HG02759 (cell line): Measurements from ENCODE around the gene IL17RB.

ENCODE experiments used
- ATAC-seq: cut with Tn5 transposase; IDR thresholded peaks from one replicate; pipeline ENCODE4 v1.9.1; 2021; ENCODE audit warnings: mild to moderate bottlenecking, moderate library complexity; ENCODE audit not compliant: unreplicated experiment

The IL17RB gene

GRCh38 chr3:53828581-53828980 lies 17.8 kb upstream of the IL17RB start:
- no peak for ATAC-seq

DNA sequence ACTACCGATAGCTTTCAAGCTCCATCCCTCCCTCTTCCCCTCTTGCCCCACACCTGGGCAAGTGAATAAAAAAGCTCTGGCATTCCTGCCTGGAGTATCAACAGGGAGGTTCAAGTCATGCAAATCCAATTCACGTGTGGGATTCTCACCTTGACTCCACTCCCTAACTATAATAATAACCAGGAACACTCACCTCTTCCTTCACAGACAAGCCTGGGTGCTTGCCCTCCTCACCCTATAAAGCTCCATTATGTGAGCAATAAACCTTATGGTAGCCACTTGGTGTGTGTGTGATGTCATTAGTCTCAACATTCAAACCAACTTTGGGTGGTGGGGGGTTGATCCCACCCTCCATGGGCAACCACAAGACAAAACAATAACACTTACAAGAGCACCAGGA lies 16.8 kb upstream of the IL17RB start:
- no peak for ATAC-seq

DNA sequence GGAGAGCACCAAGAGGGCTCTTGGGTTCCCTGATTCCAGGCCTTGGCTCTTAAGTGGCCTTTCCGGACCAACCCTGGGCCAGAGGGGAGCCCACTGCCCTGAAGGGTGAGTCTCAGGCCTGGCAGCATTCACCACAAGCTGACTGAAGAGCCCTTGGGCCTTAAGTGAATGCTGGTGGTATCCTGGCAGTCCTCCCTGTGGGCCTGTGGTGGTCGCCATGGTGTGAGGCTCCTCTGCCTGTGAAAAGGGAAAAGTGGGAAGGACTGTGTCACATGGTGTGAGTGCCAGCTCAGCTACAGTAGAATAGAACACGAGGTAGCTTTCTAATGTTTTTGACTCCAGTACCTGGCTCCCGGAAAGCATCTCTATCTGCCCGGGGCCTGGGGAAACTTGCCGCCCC lies 15.4 kb upstream of the IL17RB start:
- ATAC-seq: no peak

DNA sequence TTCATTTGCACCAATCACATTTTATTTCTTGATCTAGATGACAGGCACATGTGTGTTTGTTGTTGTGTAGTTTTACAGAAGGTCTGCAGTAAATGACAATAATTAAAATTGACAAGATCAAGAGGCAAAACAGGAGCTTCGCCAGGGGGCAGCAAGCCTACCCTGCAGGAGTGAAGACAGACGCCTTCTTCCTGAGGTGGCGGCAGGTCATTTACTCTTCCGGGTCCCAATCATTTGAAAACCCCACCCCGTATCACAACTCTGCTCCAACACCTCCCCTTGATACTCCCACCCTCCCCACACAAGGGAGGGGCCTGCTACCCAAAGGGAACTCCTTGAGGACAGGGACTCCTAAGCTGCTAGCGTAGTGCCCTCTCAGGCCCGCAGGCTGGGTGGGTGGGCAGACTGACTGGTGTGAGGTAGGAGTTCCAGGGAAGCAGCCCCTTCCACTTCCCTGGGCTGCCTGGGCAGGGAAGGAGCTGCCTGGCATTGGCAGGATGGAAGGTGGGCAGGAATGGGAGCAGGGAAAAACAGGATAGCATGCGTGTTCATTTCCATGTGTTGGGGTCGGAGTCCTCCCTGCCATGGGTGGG lies 13.2 kb upstream of the IL17RB start:
- no peak for ATAC-seq

DNA sequence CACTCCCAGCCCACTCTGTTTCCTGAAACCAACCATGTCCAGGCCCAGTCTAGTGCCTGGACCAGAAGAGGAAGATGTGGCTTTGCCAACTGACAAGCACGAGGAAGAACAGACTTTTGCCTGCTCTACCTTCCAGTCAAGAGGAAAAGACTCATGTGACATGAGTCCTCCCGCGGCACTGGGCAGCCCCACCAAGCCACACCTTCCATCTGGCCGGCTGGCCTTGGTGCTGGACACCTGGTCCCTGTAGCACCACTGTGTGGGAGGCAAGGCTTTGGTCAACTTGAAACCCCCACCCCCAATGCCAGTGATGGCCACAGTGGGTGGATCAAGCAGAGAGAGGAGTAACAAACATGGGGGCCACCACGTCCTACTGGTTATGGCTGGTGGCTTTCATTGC lies 12.7 kb upstream of the IL17RB start:
- ATAC-seq: no peak

DNA sequence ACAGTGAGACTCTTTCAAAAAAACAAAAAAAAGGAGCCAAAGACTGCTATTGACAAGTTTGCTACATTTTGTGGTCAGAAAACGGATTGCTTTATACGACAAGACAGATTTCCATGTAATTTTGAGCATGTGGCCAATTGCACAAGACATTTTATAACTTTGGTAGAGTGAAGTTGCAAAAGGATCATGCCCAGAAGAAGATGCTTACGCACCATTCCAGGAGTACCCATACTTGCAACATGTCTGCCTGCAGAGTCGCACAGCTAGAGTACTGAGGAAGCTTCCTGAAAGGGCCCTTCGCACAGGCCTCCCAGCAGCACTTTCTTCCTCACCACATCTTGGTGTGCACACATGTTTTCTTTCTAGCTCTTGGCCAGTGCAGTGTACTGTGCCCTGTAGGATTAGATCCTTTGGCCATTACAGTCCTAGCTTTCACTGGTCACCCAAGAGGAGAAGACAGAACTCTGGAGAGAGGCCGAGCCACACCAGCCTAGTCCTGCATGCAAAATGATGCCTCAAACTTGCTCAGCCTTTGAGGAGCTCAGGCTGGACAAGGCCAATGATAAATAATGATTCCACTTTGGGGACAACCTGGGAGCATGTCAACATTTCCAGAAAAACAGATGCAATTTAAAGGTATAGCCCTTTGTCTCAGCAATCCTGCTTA lies 11.8 kb upstream of the IL17RB start:
- no peak for ATAC-seq

- ATAC-seq: no peak
These were observed 11.1 kb upstream of the IL17RB start for GRCh38 chr3:53835257-53835656.

DNA sequence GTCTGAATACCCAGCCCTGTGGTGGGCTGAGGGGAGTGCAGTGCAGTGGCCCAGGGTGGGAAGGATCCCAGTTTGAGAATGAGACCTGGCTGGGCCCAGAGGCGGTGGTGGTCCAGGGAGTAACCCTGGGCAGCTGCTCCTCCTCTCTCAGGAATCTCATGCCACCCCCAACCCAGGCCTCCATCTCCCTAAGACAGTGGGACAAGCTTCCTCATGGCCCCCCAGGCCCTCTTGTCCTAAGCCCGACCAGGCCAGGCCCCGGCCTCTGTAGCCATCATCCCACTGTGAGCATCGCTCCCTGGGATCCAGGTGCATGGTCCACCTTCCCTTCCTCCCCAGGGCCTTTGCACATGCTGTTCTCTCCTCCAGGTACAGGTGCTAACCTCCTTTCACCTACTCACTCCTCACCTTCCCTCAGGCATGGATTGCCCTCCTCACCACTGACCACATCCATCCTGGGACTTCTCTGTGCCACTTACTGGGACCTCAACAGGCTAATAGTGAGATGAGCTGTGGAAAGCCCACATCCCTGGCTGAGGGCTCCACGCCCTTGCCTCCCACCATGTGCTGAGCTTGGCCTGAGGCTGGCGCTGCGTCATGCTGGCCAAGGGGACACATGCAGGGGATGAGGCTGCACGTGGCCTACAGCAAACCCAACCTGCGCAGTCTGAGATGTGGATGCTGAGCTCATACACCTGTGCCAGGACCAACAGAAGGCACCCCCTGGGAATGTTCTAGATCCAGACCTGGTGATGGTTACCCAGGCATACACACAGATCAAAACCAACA lies 10.1 kb upstream of the IL17RB start:
- ATAC-seq: no peak

GRCh38 chr3:53837331-53837730 lies 9.0 kb upstream of the IL17RB start:
- ATAC-seq: no peak

GRCh38 chr3:53841296-53841695 lies 5.1 kb upstream of the IL17RB start:
- no peak for ATAC-seq

GRCh38 chr3:53842436-53843194 lies 3.8 kb upstream of the IL17RB start:
- ATAC-seq: no peak

GRCh38 chr3:53843195-53844177 lies 2.9 kb upstream of the IL17RB start:
- peak; percentile 46 for ATAC-seq

- ATAC-seq: no peak
These were observed 1.9 kb upstream of the IL17RB start for GRCh38 chr3:53844262-53845102.

DNA sequence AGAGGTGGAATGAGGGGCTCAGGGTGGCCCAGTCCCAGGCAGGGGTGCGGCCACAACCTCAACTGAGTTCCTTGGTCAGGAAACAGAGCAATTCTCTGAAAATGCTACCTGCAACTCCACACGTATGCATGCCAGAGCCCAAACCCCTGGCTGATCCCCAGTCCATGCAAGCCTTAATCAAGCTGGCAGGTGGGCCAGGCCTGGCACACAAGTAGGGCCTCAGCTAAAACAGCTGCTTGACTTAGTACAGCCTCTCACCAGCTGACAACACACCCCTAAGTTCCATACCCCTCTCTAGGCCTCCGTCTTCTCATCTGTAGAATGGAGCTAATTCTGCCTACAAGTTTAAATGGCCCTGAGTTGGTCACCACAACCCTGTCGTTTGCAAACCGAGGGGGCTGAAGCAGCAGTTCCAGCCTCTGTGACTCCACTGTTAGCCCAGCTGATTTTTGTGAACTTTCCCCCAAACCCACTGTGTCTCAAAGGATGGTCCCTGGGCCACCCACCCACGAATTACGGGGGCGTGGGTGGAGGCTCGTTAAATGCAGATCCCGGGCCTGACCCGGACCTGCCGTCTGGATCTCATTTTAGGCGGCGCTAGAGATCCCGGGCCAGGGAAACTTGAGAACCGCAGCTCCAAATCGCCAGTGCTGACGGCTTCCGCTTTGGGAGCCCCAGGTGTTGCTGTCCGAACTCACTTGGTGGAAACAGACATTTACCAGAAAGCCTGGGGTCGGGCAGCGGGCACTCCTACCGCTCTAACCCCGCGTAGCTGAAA lies 1.1 kb upstream of the IL17RB start:
- peak; percentile 23 for ATAC-seq

GRCh38 chr3:53845881-53846133 lies 561 bp upstream of the IL17RB start:
- no peak for ATAC-seq

- no peak for ATAC-seq
These were observed 435 bp downstream of the IL17RB start for GRCh38 chr3:53846851-53847155.

DNA sequence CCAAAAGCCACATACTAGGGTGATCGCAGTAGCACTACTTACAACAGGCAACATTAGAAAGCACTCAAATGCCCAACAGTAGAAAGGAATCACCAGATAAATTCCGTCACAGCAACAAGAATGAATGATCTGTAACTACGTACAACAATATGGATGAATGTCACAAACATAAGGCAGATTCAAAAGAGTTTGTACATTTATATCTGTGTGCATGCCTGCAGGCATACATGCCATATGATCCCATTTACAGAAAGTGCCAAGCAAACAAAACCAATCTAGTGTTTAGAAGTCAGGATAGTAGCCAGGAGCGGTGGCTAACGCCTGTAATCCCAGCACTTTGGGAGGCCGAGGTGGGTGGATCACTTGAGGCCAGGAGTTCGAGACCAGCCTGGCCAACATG lies 3.5 kb downstream of the IL17RB start:
- no peak for ATAC-seq

- ATAC-seq: no peak
These were observed 4.5 kb downstream of the IL17RB start for GRCh38 chr3:53850895-53851294.

DNA sequence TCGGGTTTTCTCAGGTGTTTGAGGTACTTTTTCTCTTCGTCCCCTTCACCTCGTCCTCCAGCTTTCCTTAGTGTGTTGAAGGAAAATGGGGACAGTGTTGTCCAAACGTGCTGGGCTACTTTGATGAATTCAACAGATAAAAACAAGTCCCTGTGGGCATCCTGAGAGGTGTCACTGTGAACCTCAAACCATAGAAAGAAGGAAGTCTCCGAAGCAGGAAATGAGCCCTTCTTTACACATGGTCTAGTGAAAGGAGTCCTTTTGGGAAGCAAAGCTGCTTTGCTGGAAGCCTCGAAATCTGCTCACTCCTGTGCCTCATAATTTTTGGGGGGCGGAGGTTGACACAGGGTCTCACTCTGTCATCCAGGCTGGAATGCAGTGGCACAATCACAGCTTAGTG lies 10.6 kb downstream of the IL17RB start:
- ATAC-seq: no peak
